Endothelial cell of umbilical vein (primary cell): ENCODE results near the gene ACTMAP. TPM values are rescaled to one million over a fixed set of nuclear protein-coding genes. Genes with fewer than 3 reads are reported as not detected.

Experiments used
- BruUV-seq: library from RNA; stranded (reverse); fragments of 400-500 nt; replicated peaks from 2 replicates; lab custom pipeline; 2021; lab: Mats Ljungman, UMichigan
- CTCF ChIA-PET: fragments of 300-600, 350-600 bp; sonication (Branson Sonifier 250); formaldehyde crosslinking; loops from one replicate; lab custom pipeline; 2021; ENCODE audit warnings: antibody characterized with exemption, inconsistent platforms; lab: Charles Lee
- POLR2A ChIA-PET: fragments of 300-600, 350-600 bp; sonication (Branson Sonifier 250); formaldehyde crosslinking; loops from one replicate; lab custom pipeline; 2021; ENCODE audit warnings: antibody characterized with exemption, inconsistent platforms; lab: Charles Lee
- DNase-seq: peaks from one replicate; pipeline ENCODE4 v3.0.0-alpha.2; 2011; ENCODE audit warnings: low read depth, low spot score
- FAIRE-seq: peaks from 2 replicates; lab custom pipeline; 2011; peaks lifted over from hg19 to GRCh38; lab: Jason Lieb, UNC
- H2AFZ ChIP-seq: 2 replicates; pipeline ENCODE4 v1.6.0; 2012; ENCODE audit warnings: low read depth, low read length, control low read depth, inconsistent platforms
- H3K27ac ChIP-seq: 2 replicates; pipeline ENCODE4 v1.5.1; 2011; ENCODE audit warnings: low read depth, mild to moderate bottlenecking, control low read depth, low read length, moderate library complexity; ENCODE audit not compliant: insufficient read depth
- H3K27me3 ChIP-seq, 2 experiments: 2 replicates each; pipeline versions ENCODE4 v1.6.0 to v1.6.1; 2011; ENCODE audit warnings: low read length in 2 of 2, mixed read lengths in 1 of 2; ENCODE audit not compliant: control insufficient read depth in 2 of 2, insufficient read depth in 2 of 2
- H3K36me3 ChIP-seq, 2 experiments: 2 replicates in 1 of 2; 3 replicates in 1 of 2; pipeline ENCODE4 v1.5.1; 2011; ENCODE audit warnings: low read length in 2 of 2, mild to moderate bottlenecking in 1 of 2, moderate library complexity in 1 of 2; ENCODE audit not compliant: control insufficient read depth in 2 of 2, insufficient read depth in 2 of 2; ENCODE audit errors: extremely low read depth in 1 of 2
- H3K4me1 ChIP-seq: 3 replicates; pipeline ENCODE4 v1.5.1; 2011; ENCODE audit warnings: mild to moderate bottlenecking, low read length; ENCODE audit not compliant: control insufficient read depth, insufficient read depth; ENCODE audit errors: extremely low read depth
- H3K4me2 ChIP-seq: 2 replicates; pipeline ENCODE4 v1.6.1; 2011; ENCODE audit warnings: low read length, control low read depth, mixed read lengths; ENCODE audit not compliant: insufficient read depth
- H3K4me3 ChIP-seq, 3 experiments: fragments of 200-600 bp in 1 of 3; sonication (generic), shearing (Covaris generic) in 1 of 3; replicated peaks in 1 of 3; 2 replicates each; pipeline ENCODE4 v1.5.1; 2011 to 2016; ENCODE audit warnings: control low read depth in 3 of 3, low read length in 3 of 3, mild to moderate bottlenecking in 2 of 3, inconsistent platforms in 1 of 3, low read depth in 1 of 3, moderate library complexity in 1 of 3; ENCODE audit not compliant: insufficient read depth in 1 of 3
- H3K79me2 ChIP-seq: 2 replicates; pipeline ENCODE4 v1.6.0; 2012; ENCODE audit warnings: low read length, inconsistent platforms; ENCODE audit not compliant: control insufficient read depth, insufficient read depth
- H3K9ac ChIP-seq: replicated peaks from 2 replicates; pipeline ENCODE3; 2011; ENCODE audit warnings: low read length, control low read depth; ENCODE audit not compliant: insufficient read depth; ENCODE audit errors: extremely low read depth
- H3K9me1 ChIP-seq: replicated peaks from 3 replicates; pipeline ENCODE4 v1.6.0; 2011; ENCODE audit warnings: mild to moderate bottlenecking, low read length; ENCODE audit not compliant: control insufficient read depth, insufficient read depth; ENCODE audit errors: extremely low read depth
- H3K9me3 ChIP-seq: replicated peaks from 2 replicates; pipeline ENCODE4 v1.5.1; 2012; ENCODE audit warnings: low read length, inconsistent platforms; ENCODE audit not compliant: control insufficient read depth, insufficient read depth
- H4K20me1 ChIP-seq: replicated peaks from 2 replicates; pipeline ENCODE3; 2011; ENCODE audit warnings: mild to moderate bottlenecking, low read length; ENCODE audit not compliant: control insufficient read depth, insufficient read depth; ENCODE audit errors: extremely low read depth
- CTCF ChIP-seq, 2 donors: IDR thresholded peaks; 1 replicate in 1 of 2; 2 replicates in 1 of 2; pipeline ENCODE4 v1.5.1; 2011; ENCODE audit warnings: low read length in 2 of 2, mild to moderate bottlenecking in 2 of 2, moderate library complexity in 2 of 2, control low read depth in 1 of 2, inconsistent platforms in 1 of 2, low read depth in 1 of 2; ENCODE audit not compliant: insufficient read depth in 1 of 2; ENCODE audit errors: extremely low read depth in 1 of 2
- EZH2 ChIP-seq: IDR thresholded peaks from 2 replicates; pipeline ENCODE4 v1.6.1; 2012; ENCODE audit warnings: borderline replicate concordance, low read depth, mild to moderate bottlenecking, moderate library complexity, low read length, inconsistent platforms; ENCODE audit not compliant: severe bottlenecking
- FOS ChIP-seq: IDR thresholded peaks from 2 replicates; pipeline ENCODE4 v1.6.1; 2011; ENCODE audit warnings: mild to moderate bottlenecking, low read length, moderate library complexity, borderline replicate concordance; ENCODE audit not compliant: insufficient read depth
- GATA2 ChIP-seq: IDR thresholded peaks from 2 replicates; pipeline ENCODE4 v1.7.0; 2011; ENCODE audit warnings: low read depth, mild to moderate bottlenecking, moderate library complexity, mixed read lengths, low read length; ENCODE audit not compliant: insufficient read length, insufficient read depth
- JUN ChIP-seq: IDR thresholded peaks from 2 replicates; pipeline ENCODE4 v1.6.1; 2011; ENCODE audit warnings: borderline replicate concordance, low read depth; ENCODE audit not compliant: insufficient read length, insufficient read depth
- MAX ChIP-seq: IDR thresholded peaks from 2 replicates; pipeline ENCODE4 v1.6.1; 2011; ENCODE audit not compliant: insufficient read depth, insufficient read length
- MYC ChIP-seq: IDR thresholded peaks from one replicate; pipeline ENCODE4 v1.6.1; 2011; ENCODE audit warnings: mild to moderate bottlenecking, low read depth, low read length
- POLR2A ChIP-seq: IDR thresholded peaks from 2 replicates; pipeline ENCODE4 v1.6.1; 2012; ENCODE audit warnings: low read depth, mild to moderate bottlenecking, control low read depth, low read length
- POLR2AphosphoS5 ChIP-seq: IDR thresholded peaks from 2 replicates; pipeline ENCODE4 v1.6.1; 2012; ENCODE audit warnings: low read depth, mild to moderate bottlenecking, control low read depth, low read length, moderate library complexity; ENCODE audit not compliant: insufficient read depth
- dilution Hi-C: fragments of 300-500 bp; cut with MboI; formaldehyde crosslinking; loops from one replicate; pipeline ENCODE4 v1.15.0; 2019; ENCODE audit warnings: low sequenced_read_pairs; ENCODE audit not compliant: extremely low pct_ligation_motif_present
- intact Hi-C: fragments of 100-400 bp; cut with micrococcal nuclease; formaldehyde crosslinking; loops from one replicate; pipeline ENCODE4 v1.10.0; 2022
- polyA plus RNA-seq, 4 experiments: library from polyadenylated mRNA; depleted of rRNA in 3 of 4; stranded (reverse) in 3 of 4; unstranded in 1 of 4; fragments of >200 nt; gene quantifications; 2 replicates each; pipeline versions ENCODE4 v1.2.1 to v1.2.3, GENCODE V29; 2011 to 2012; ENCODE audit warnings: missing spikeins in 1 of 4
- total RNA-seq: library from RNA; stranded (reverse); gene quantifications from 2 replicates; pipeline ENCODE4 v1.2.3, GENCODE V29; 2021

The ACTMAP gene
- total and polyA plus RNA-seq, 2 donors (not counting 3 experiments of a cell fraction or from before 2014, with no cell fraction given): 5.2 to 9.1 TPM

- no peak overlapping the region for H3K4me3 ChIP-seq
- no peak overlapping the region for H2AFZ ChIP-seq
- peaks cover 17% of the 10 kb centered on the region for H3K4me1 ChIP-seq
- intact Hi-C loops (no loop called here), dilution Hi-C loops (no loop called here)
- H3K9me3 ChIP-seq: no peaks in the 10 kb centered on the region
- no peaks in the 10 kb centered on the region for H3K36me3 ChIP-seq
- no peaks in the 10 kb centered on the region for H3K9me1 ChIP-seq
- H3K27me3 ChIP-seq: no peaks in the 10 kb centered on the region
- FAIRE-seq (no peak), DNase-seq (no peak)
- no peaks in the 10 kb centered on the region for H4K20me1 ChIP-seq
- no TSS peak for BruUV-seq
- ChIA-PET CTCF (interaction anchor here (0.7 to 3.5 kb wide), 4 partner anchors 10 to 113 kb away, joined by 3 to 35 read pairs (median 9); partner anchors contain the start of gene EGLN2), POLR2A (no interaction called here)
- TF ChIP-seq MYC: no peak
- TF ChIP-seq CTCF (IDR thresholded peaks at IDR 0.05; ENCODE audit: extremely low read depth in 1 of 2, insufficient read depth in 1 of 2, low read depth in 1 of 2, low read length in 2 of 2): no peak
- no peak for TF ChIP-seq GATA2
- no peak for TF ChIP-seq POLR2A
- no peak for TF ChIP-seq JUN
- TF ChIP-seq FOS: no peak
- no peak for TF ChIP-seq MAX
- no peak for TF ChIP-seq EZH2
- TF ChIP-seq POLR2AphosphoS5: no peak
- H3K79me2 ChIP-seq: no peaks in the 10 kb centered on the region
- no peak overlapping the region for H3K9ac ChIP-seq
- no peak overlapping the region for H3K27ac ChIP-seq
- no peak overlapping the region for H3K4me2 ChIP-seq
Observed at GRCh38 chr19:40776364-40776763, 26.1 kb upstream of the ACTMAP start.
